IPS-18a (cell line): ENCODE results near the gene GOLGA6L2.
"Not testable (repeated sequence)": the region's sequence is repeated elsewhere in the genome, so short reads cannot be mapped to it uniquely, and the experiment has no call there.

ENCODE experiments used
- H3K27ac ChIP-seq: one replicate; pipeline ENCODE4 v1.5.1; 2013; ENCODE audit warnings: low read length
- H3K27me3 ChIP-seq: one replicate; pipeline ENCODE4 v1.6.1; 2013; ENCODE audit warnings: mild to moderate bottlenecking, low read length; ENCODE audit not compliant: control insufficient read depth, insufficient read depth
- H3K36me3 ChIP-seq: one replicate; pipeline ENCODE4 v1.6.1; 2013; ENCODE audit warnings: low read depth, low read length; ENCODE audit not compliant: control insufficient read depth
- H3K4me1 ChIP-seq: one replicate; pipeline ENCODE4 v1.6.1; 2013; ENCODE audit warnings: low read depth, low read length; ENCODE audit not compliant: control insufficient read depth
- H3K4me3 ChIP-seq: one replicate; pipeline ENCODE4 v1.5.1; 2013; ENCODE audit warnings: low read length
- H3K9ac ChIP-seq: one replicate; pipeline ENCODE4 v1.6.1; 2013; ENCODE audit warnings: mild to moderate bottlenecking, low read length, moderate library complexity
- H3K9me3 ChIP-seq: one replicate; pipeline ENCODE4 v1.6.1; 2013; ENCODE audit warnings: low read depth, low read length; ENCODE audit not compliant: control insufficient read depth

GOLGA6L2 gene

GRCh38 chr15:23444269-23444668, 2.8 kb downstream of the GOLGA6L2 start:
- H3K9me3 ChIP-seq: peaks cover 8% of the 10 kb centered on the region
- no peaks in the 10 kb centered on the region for H3K36me3 ChIP-seq
- no peak overlapping the region for H3K4me3 ChIP-seq
- no peaks in the 10 kb centered on the region for H3K4me1 ChIP-seq
- H3K9ac ChIP-seq: no peak overlapping the region
- no peaks in the 10 kb centered on the region for H3K27me3 ChIP-seq
- no peak overlapping the region for H3K27ac ChIP-seq

- Histone ChIP-seq H3K27me3 (no peaks in the 10 kb centered on the region), H3K4me1 (no peaks in the 10 kb centered on the region), H3K36me3 (no peaks in the 10 kb centered on the region), H3K4me3 (no peak overlapping the region), H3K9ac (no peak overlapping the region), H3K9me3 (no peaks in the 10 kb centered on the region), H3K27ac (no peak overlapping the region)
These were observed 5.8 kb downstream of the GOLGA6L2 start for GRCh38 chr15:23441204-23441603.

DNA sequence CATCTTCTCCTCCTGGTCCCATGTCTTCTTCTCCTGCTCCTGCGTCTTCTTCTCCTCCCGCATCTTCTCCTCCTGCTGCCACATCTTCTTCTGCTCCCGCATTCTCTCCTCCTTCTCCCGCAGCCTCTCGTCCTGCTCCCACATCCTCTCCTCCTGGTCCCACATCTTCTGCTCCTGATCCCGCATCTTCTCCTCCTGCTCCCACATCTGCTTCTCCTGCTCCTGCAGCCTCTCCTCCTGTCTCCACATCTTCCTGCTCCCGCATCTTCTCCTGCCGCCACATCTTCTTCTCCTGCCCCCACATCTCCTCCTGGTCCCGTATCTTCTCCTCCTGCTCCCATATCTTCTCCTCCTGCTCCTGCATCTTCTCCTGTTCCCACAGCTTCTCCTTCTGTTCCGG, 6.4 kb downstream of the GOLGA6L2 start:
- Histone ChIP-seq H3K4me3 (no peak overlapping the region), H3K36me3 (no peaks in the 10 kb centered on the region), H3K27me3 (no peaks in the 10 kb centered on the region), H3K4me1 (no peaks in the 10 kb centered on the region), H3K9me3 (no peaks in the 10 kb centered on the region), H3K27ac (no peak overlapping the region), H3K9ac (no peak overlapping the region)

- Histone ChIP-seq H3K27ac (no peak overlapping the region), H3K4me1 (no peaks in the 10 kb centered on the region), H3K27me3 (no peaks in the 10 kb centered on the region), H3K9me3 (no peaks in the 10 kb centered on the region), H3K9ac (no peak overlapping the region), H3K4me3 (no peak overlapping the region), H3K36me3 (no peaks in the 10 kb centered on the region)
These were observed 7.5 kb downstream of the GOLGA6L2 start for GRCh38 chr15:23439513-23439912.

DNA sequence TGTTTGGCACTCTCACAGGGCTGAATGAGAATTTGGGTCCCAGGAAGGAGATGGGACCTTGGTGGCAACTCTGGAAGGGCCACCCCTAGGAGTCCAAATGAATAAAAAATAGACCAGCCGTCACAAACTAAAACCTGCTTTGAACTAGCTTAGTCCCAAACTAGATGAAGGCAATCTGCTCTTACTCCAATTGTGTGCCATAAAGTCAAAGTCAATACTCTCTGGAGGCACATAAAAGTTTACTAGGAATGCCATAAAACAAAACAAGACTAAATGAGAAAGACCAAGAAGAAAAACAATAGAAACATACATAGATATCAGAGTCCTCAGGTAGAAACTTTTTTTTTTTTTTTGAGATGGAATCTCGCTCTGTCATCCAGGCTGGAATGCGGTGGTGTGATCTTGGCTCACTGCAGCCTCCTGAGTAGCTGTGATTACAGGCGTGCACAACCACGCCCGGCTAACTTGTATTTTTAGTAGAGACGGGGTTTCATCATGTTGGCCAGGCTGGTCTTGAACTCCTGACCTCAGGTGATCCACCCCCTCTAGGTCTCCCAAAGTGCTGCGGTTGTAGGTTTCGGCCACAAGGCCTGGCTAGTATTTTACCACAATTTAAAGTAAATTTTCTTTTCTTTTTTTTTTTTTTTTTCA, 8.1 kb downstream of the GOLGA6L2 start:
- Histone ChIP-seq H3K9me3 (no peaks in the 10 kb centered on the region), H3K27me3 (no peaks in the 10 kb centered on the region), H3K36me3 (no peaks in the 10 kb centered on the region), H3K4me3 (no peak overlapping the region), H3K4me1 (no peaks in the 10 kb centered on the region), H3K9ac (no peak overlapping the region), H3K27ac (no peak overlapping the region)

GRCh38 chr15:23437673-23438072, 9.4 kb downstream of the GOLGA6L2 start:
- H3K9ac ChIP-seq: no peak overlapping the region
- H3K36me3 ChIP-seq: no peaks in the 10 kb centered on the region
- no peaks in the 10 kb centered on the region for H3K27me3 ChIP-seq
- H3K9me3 ChIP-seq: no peaks in the 10 kb centered on the region
- no peak overlapping the region for H3K4me3 ChIP-seq
- H3K4me1 ChIP-seq: no peaks in the 10 kb centered on the region
- no peak overlapping the region for H3K27ac ChIP-seq

GRCh38 chr15:23437146-23437545, 9.9 kb downstream of the GOLGA6L2 start:
- Histone ChIP-seq H3K27ac (no peak overlapping the region), H3K4me1 (no peaks in the 10 kb centered on the region), H3K9me3 (no peaks in the 10 kb centered on the region), H3K4me3 (no peak overlapping the region), H3K36me3 (no peaks in the 10 kb centered on the region), H3K9ac (no peak overlapping the region), H3K27me3 (no peaks in the 10 kb centered on the region)

GRCh38 chr15:23436421-23436820, 10.6 kb downstream of the GOLGA6L2 start:
- no peaks in the 10 kb centered on the region for H3K27me3 ChIP-seq
- no peak overlapping the region for H3K27ac ChIP-seq
- H3K4me3 ChIP-seq: no peak overlapping the region
- H3K9me3 ChIP-seq: no peaks in the 10 kb centered on the region
- H3K9ac ChIP-seq: no peak overlapping the region
- H3K4me1 ChIP-seq: no peaks in the 10 kb centered on the region
- no peaks in the 10 kb centered on the region for H3K36me3 ChIP-seq

- not testable (repeated sequence) for H3K27me3 ChIP-seq, H3K4me1 ChIP-seq, H3K4me3 ChIP-seq, H3K36me3 ChIP-seq, H3K9me3 ChIP-seq, H3K9ac ChIP-seq, H3K27ac ChIP-seq
These were observed 12.3 kb downstream of the GOLGA6L2 start for GRCh38 chr15:23434699-23435098.

GRCh38 chr15:23425327-23425726, 21.7 kb downstream of the GOLGA6L2 start:
- H3K27me3 ChIP-seq, H3K27ac ChIP-seq, H3K9me3 ChIP-seq, H3K9ac ChIP-seq, H3K36me3 ChIP-seq, H3K4me3 ChIP-seq, H3K4me1 ChIP-seq: not testable (repeated sequence)

DNA sequence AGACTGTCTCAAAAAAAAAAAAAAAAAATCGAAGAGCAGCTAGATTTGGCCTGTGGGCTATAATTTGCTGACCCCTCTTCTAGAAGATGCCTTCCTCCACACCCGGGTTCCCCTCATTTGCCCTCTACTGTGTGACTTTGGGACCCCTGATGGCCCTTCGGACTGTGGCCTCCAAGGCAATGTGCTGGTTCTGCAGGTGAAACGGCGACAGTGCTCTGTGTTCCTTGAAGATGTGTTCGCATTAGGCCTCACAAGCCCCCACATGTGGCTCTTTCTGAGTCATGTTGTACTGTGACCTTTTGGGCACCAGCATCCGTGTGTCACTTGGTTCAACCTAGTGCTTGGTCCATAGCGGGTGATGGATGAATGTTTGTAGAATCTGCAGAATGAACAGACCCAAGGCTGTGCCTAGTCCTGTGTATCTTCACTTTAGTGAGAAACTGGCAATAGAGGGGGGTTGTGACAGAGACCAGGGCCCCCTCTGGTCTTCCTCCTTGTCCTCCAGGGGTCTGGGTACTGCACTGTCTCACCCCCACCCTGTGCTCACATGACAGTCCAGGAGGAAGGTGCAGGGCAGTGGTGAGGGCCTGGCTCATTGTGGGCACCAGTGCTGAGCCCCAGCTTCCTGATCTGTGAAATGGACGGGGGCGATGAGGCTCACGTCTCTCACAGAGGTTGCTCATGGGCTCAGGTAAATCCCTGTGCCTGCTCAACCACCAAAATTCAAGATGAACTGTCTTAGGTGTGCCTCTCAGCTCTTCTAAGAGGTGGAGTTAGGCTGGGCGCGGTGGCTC, 22.7 kb downstream of the GOLGA6L2 start:
- H3K9me3 ChIP-seq: no peaks in the 10 kb centered on the region
- H3K4me3 ChIP-seq: no peak overlapping the region
- no peak overlapping the region for H3K27ac ChIP-seq
- H3K36me3 ChIP-seq: no peaks in the 10 kb centered on the region
- no peak overlapping the region for H3K9ac ChIP-seq
- no peaks in the 10 kb centered on the region for H3K4me1 ChIP-seq
- H3K27me3 ChIP-seq: no peaks in the 10 kb centered on the region
